Natural killer cell (primary cell): ENCODE data around the gene AP3S1. TPM values are rescaled to one million over a fixed set of nuclear protein-coding genes. Genes with fewer than 3 reads are reported as not detected.
"Not testable (repeated sequence)": the region's sequence is repeated elsewhere in the genome, so short reads cannot be mapped to it uniquely, and the experiment has no call there.

ENCODE experiments used
- ATAC-seq, 3 donors: fragments of 150-1000 bp in 2 of 3; fragments of 200-7000 bp in 1 of 3; cut with Tn5 transposase; 1 replicate in 1 of 3; 2 replicates in 2 of 3; pipeline ENCODE4 v1.10.0; 2021; ENCODE audit warnings: mild to moderate bottlenecking in 2 of 3, moderate library complexity in 2 of 3
- DNase-seq, 2 donors: peaks; one replicate each; pipeline versions ENCODE4 v3.0.0 to v3.0.0-alpha.2; 2013 to 2021; ENCODE audit warnings: mixed read lengths in 1 of 2
- H3K27ac ChIP-seq: one replicate; pipeline ENCODE4 v1.5.1; 2013; ENCODE audit warnings: mild to moderate bottlenecking, low read length
- H3K27me3 ChIP-seq: one replicate; pipeline ENCODE4 v1.6.1; 2013; ENCODE audit warnings: low read length; ENCODE audit not compliant: control insufficient read depth, insufficient read depth
- H3K36me3 ChIP-seq: one replicate; pipeline ENCODE4 v1.6.1; 2013; ENCODE audit warnings: low read length; ENCODE audit not compliant: control insufficient read depth, insufficient read depth
- H3K4me1 ChIP-seq: one replicate; pipeline ENCODE4 v1.6.1; 2013; ENCODE audit warnings: low read length; ENCODE audit not compliant: control insufficient read depth, insufficient read depth
- H3K4me3 ChIP-seq: one replicate; pipeline ENCODE4 v1.5.1; 2013; ENCODE audit warnings: low read length
- H3K9me3 ChIP-seq: one replicate; pipeline ENCODE4 v1.6.1; 2013; ENCODE audit warnings: low read length; ENCODE audit not compliant: control insufficient read depth, insufficient read depth
- H3K27ac Mint-ChIP-seq, 2 donors: one replicate each; pipeline ENCODE4 v1.8.0; 2022; ENCODE audit warnings: mild to moderate bottlenecking in 2 of 2, mixed read lengths in 2 of 2, moderate library complexity in 1 of 2
- H3K27me3 Mint-ChIP-seq, 2 donors: one replicate each; pipeline ENCODE4 v1.8.0; 2022; ENCODE audit warnings: low read depth in 2 of 2, mixed read lengths in 2 of 2
- H3K36me3 Mint-ChIP-seq: one replicate; pipeline ENCODE4 v1.8.0; 2022; ENCODE audit warnings: mixed read lengths
- H3K4me1 Mint-ChIP-seq, 2 donors: one replicate each; pipeline ENCODE4 v1.8.0; 2022; ENCODE audit warnings: mixed read lengths in 2 of 2
- H3K4me3 Mint-ChIP-seq: one replicate; pipeline ENCODE4 v1.8.0; 2022; ENCODE audit warnings: mild to moderate bottlenecking, moderate library complexity, mixed read lengths
- H3K9me3 Mint-ChIP-seq, 2 donors: one replicate each; pipeline ENCODE4 v1.8.0; 2022; ENCODE audit warnings: mixed read lengths in 2 of 2
- CTCF ChIP-seq: fragments of 200-600 bp; IDR thresholded peaks from one replicate; pipeline ENCODE4 v1.8.0; 2022; ENCODE audit warnings: antibody characterized with exemption
- WGBS: methylation state at CpG from one replicate; pipeline ENCODE4 v1.1.7; 2013; ENCODE audit warnings: missing lambda C conversion rate; ENCODE audit not compliant: insufficient coverage; 5-methylcytosine and 5-hydroxymethylcytosine counted together
- intact Hi-C: fragments of 100-400 bp; cut with micrococcal nuclease; formaldehyde crosslinking; loops from one replicate; pipeline ENCODE4 v1.14.2; 2022
- total RNA-seq, 4 donors: library from RNA; stranded (reverse); fragments of 120-200 nt in 1 of 4; gene quantifications; one replicate each; pipeline versions ENCODE4 v1.2.3 to v1.2.4, GENCODE V29; 2013 to 2022

AP3S1 gene
- total RNA-seq, 3 donors from 2014 or later (not counting 1 experiment from before 2014, with no cell fraction given) = 35.5 to 57.9 (median 37.1) TPM

- H3K9me3 Mint-ChIP-seq = no peaks in the 10 kb centered on the region
- TF ChIP-seq CTCF = no peak
- peaks cover 57 to 87% of the 10 kb centered on the region in 2 donors for H3K27me3 Mint-ChIP-seq
- intact Hi-C loops = no loop called here
- no peak overlapping the region for H3K4me3 ChIP-seq
- WGBS = 93% methylated on average over 5 of the region's 7 CpGs
- H3K4me1 ChIP-seq = peaks cover 15% of the 10 kb centered on the region
- ATAC-seq (no peak), DNase-seq (no peak)
- H3K27me3 ChIP-seq = peaks cover 37% of the 10 kb centered on the region
- H3K4me3 Mint-ChIP-seq = no peak overlapping the region
- H3K36me3 ChIP-seq = no peaks in the 10 kb centered on the region
- peaks cover 0 to 10% of the 10 kb centered on the region in 2 donors for H3K4me1 Mint-ChIP-seq
- H3K36me3 Mint-ChIP-seq = no peaks in the 10 kb centered on the region
- H3K27ac ChIP-seq = no peak overlapping the region
- H3K9me3 ChIP-seq = no peaks in the 10 kb centered on the region
- no peak overlapping the region for H3K27ac Mint-ChIP-seq
Observed at GRCh38 chr5:115817386-115817785, 24.3 kb upstream of the AP3S1 start.

GRCh38 chr5:115818821-115819220 is 22.9 kb upstream of the AP3S1 start:
- ATAC-seq = no peak
- TF ChIP-seq CTCF = no peak
- no peak for DNase-seq
- H3K27ac ChIP-seq = no peak overlapping the region
- peaks cover 0 to 6% of the 10 kb centered on the region in 2 donors for H3K4me1 Mint-ChIP-seq
- H3K27me3 Mint-ChIP-seq = peaks cover 50 to 73% of the 10 kb centered on the region in 2 donors
- no peak overlapping the region for H3K4me3 ChIP-seq
- H3K36me3 Mint-ChIP-seq = no peaks in the 10 kb centered on the region
- intact Hi-C loops = no loop called here
- no peak overlapping the region for H3K4me3 Mint-ChIP-seq
- no peaks in the 10 kb centered on the region for H3K9me3 Mint-ChIP-seq
- WGBS = 95% methylated on average over 18 of the region's 18 CpGs
- H3K4me1 ChIP-seq = peaks cover 15% of the 10 kb centered on the region
- peaks cover 30% of the 10 kb centered on the region for H3K27me3 ChIP-seq
- H3K27ac Mint-ChIP-seq = no peak overlapping the region
- H3K36me3 ChIP-seq = no peaks in the 10 kb centered on the region
- no peaks in the 10 kb centered on the region for H3K9me3 ChIP-seq

- Histone ChIP-seq H3K4me1 (peaks cover 10% of the 10 kb centered on the region), H3K9me3 (no peaks in the 10 kb centered on the region), H3K27ac (no peak overlapping the region), H3K36me3 (no peaks in the 10 kb centered on the region), H3K4me3 (no peak overlapping the region), H3K27me3 (peaks cover 16% of the 10 kb centered on the region)
- 90% methylated on average over 1 of the region's 1 CpG for WGBS
- no peaks in the 10 kb centered on the region for H3K4me1 Mint-ChIP-seq
- TF ChIP-seq CTCF = no peak
- no peak for DNase-seq
- H3K27ac Mint-ChIP-seq = no peak overlapping the region
- H3K36me3 Mint-ChIP-seq = no peaks in the 10 kb centered on the region
- H3K27me3 Mint-ChIP-seq = peaks cover 32 to 55% of the 10 kb centered on the region in 2 donors
- no peaks in the 10 kb centered on the region for H3K9me3 Mint-ChIP-seq
- intact Hi-C loops = no loop called here
- H3K4me3 Mint-ChIP-seq = no peak overlapping the region
- no peak for ATAC-seq
Observed at GRCh38 chr5:115820846-115821245, 20.9 kb upstream of the AP3S1 start.

GRCh38 chr5:115824983-115825382 is 16.8 kb upstream of the AP3S1 start:
- H3K27ac ChIP-seq = not testable (repeated sequence)

More at GRCh38 chr5:115824983-115825382, 16.8 kb upstream of the AP3S1 start:
- H3K4me3 ChIP-seq, ATAC-seq, H3K27ac Mint-ChIP-seq, H3K27me3 ChIP-seq, H3K4me3 Mint-ChIP-seq, H3K9me3 ChIP-seq, H3K4me1 Mint-ChIP-seq, intact Hi-C loops, DNase-seq, H3K9me3 Mint-ChIP-seq, H3K4me1 ChIP-seq, H3K36me3 Mint-ChIP-seq: not testable (repeated sequence)
- H3K27me3 Mint-ChIP-seq = peaks cover 14 to 19% of the 10 kb centered on the region in 2 donors
- H3K36me3 ChIP-seq = peaks cover 17% of the 10 kb centered on the region
- WGBS = no CpG with 5 or more reads among the region's 1 CpG
